ENCODE data around the gene JPH4. TPM values are rescaled to one million over a fixed set of nuclear protein-coding genes. Genes with fewer than 3 reads are reported as not detected.
"Not testable (repeated sequence)": the region's sequence is repeated elsewhere in the genome, so short reads cannot be mapped to it uniquely, and the experiment has no call there.

JPH4 gene
- total RNA-seq, 4 donors from 2014 or later: 0.30 to 0.60 (median 0.30) TPM; not detected in 1

DNA sequence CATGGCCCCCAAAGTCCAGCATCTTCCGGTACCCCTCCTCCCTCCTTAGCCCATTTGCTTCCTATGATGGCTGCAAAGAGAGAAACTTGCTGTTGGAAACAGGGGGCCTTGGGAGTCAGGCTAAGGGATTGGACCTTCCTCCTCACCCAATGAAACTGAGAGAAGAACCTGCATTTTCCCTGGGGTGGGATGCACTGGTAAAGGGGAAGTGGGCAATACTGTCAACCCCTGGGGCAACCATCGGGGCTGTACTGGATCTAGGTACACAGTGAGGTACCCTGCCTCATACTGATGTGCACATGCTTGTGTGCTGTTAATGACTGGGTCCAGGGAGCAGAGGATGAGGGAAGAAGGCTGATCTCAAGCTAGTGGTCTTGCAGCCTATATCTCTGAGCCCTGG, 11.0 kb upstream of the JPH4 start:
- Histone ChIP-seq H3K4me3 (no peak overlapping the region), H3K36me3 (no peaks in the 10 kb centered on the region), H3K27ac (no peak overlapping the region), H3K27me3 (peaks cover 4% of the 10 kb centered on the region), H3K4me1 (peaks cover 6% of the 10 kb centered on the region), H3K9me3 (no peaks in the 10 kb centered on the region)
- 89% methylated on average over 2 of the region's 2 CpGs for WGBS
- TF ChIP-seq, protein P1, sequence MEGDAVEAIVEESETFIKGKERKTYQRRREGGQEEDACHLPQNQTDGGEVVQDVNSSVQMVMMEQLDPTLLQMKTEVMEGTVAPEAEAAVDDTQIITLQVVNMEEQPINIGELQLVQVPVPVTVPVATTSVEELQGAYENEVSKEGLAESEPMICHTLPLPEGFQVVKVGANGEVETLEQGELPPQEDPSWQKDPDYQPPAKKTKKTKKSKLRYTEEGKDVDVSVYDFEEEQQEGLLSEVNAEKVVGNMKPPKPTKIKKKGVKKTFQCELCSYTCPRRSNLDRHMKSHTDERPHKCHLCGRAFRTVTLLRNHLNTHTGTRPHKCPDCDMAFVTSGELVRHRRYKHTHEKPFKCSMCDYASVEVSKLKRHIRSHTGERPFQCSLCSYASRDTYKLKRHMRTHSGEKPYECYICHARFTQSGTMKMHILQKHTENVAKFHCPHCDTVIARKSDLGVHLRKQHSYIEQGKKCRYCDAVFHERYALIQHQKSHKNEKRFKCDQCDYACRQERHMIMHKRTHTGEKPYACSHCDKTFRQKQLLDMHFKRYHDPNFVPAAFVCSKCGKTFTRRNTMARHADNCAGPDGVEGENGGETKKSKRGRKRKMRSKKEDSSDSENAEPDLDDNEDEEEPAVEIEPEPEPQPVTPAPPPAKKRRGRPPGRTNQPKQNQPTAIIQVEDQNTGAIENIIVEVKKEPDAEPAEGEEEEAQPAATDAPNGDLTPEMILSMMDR (IDR thresholded peaks at IDR 0.05): no peak
- DNase-seq (ENCODE audit: low spot score in 2 of 2): no peak

DNA sequence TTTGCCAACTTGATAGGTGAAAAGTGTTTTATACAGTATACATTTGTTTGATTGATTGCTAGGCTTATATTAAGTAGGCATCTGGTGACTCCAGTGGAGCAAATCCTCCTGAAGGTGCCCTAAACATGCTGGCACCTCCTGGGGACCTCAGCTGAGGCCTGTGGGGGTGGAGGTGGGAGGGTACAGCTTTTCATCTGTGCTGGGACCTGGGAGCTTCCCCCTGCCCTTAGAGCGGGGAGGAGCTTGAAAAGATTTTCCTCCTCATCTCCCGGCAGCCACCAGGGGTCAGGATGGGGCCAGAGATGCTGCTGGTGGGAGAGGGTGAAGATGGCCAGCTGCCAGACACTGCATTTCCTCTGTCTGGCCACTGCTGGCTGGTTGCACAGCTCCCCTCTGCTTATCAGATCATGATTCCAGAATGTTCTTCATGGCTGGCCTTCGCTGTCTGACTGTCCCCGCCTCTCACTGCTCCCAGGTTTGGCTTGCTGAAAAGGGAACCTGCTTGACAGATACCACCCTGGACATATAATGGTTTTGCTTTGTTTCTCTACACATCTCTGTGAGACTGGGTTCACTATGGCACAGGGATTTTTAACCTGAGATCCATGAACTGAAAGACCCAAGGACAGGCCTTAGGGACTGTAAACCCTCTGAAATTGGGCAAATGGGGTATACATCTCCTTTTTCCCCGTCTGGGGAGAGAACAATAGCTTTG, 10.5 kb upstream of the JPH4 start:
- Histone ChIP-seq H3K27ac (no peak overlapping the region), H3K27me3 (peaks cover 4% of the 10 kb centered on the region), H3K4me1 (peaks cover 6% of the 10 kb centered on the region), H3K9me3 (no peaks in the 10 kb centered on the region), H3K36me3 (no peaks in the 10 kb centered on the region), H3K4me3 (no peak overlapping the region)
- no peak for TF ChIP-seq EP300 (IDR thresholded peaks at IDR 0.05)
- TF ChIP-seq, protein P1 (IDR thresholded peaks at IDR 0.05): peak; percentile 41 to 57
- 34% methylated on average over 4 of the region's 5 CpGs for WGBS
- peak in 1 of 2 donors; percentile 89 for DNase-seq (ENCODE audit: low spot score in 2 of 2)

DNA sequence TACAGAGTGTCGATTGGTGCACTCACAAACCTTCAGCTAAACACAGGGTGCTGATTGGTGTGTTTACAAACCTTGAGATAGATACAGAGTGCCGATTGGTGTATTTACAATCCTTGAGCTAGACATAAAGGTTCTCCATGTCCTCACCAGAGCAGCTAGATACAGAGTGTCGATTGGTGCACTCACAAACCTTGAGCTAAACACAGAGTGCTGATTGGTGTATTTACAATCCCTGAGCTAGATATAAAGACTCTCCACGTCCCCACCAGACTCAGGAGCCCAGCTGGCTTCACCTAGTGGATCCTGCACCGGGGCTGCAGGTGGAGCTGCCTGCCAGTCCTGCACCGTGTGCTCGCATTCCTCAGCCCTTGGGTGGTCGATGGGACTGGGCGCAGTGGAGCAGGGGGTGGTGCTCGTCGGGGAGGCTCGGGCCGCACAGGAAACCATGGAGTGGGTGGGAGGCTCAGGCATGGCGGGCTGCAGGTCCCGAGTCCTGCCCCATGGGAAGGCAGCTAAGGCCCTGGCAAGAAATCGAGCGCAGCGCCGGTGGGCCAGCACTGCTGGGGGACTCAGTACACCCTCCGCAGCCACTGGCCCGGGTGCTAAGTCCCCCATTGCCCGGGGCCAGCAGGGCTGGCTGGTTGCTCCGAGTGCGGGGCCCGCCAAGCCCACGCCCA, 6.1 kb upstream of the JPH4 start:
- not testable (repeated sequence) for H3K9me3 ChIP-seq; H3K4me3 ChIP-seq; H3K36me3 ChIP-seq; H3K4me1 ChIP-seq; H3K27ac ChIP-seq; DNase-seq (ENCODE audit: low spot score in 2 of 2)
- H3K27me3 ChIP-seq: peaks cover 20% of the 10 kb centered on the region
- WGBS: 96% methylated on average over 15 of the region's 26 CpGs

DNA sequence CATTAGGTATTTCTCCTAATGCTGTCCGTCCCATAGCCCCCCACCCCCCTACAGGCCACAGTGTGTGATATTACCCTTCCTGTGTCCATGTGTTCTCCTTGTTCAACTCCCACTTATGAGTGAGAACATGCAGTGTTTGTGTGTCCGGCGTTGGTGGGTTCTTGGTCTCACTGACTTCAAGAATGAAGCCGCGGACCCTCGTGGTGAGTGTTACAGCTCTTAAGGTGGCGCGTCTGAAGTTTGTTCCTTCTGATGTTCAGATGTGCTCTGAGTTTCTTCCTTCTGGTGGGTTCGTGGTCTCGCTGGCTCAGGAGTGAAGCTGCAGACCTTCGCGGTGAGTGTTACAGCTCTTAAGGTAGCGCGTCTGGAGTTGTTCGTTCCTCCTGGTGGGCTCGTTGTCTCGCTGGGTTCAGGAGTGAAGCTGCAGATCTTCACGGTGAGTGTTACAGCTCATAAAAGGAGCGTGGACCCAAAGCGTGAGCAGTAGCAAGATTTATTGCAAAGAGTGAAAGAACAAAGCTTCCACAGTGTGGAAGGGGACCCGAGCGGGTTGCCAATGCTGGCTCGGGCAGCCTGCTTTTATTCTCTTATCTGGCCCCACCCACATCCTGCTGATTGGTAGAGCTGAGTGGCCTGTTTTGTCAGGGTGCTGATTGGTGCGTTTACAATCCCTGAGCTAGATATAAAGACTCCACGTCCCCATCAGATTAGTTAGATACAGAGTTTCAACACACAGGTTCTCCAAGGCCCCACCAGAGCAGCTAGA, 5.4 kb upstream of the JPH4 start:
- WGBS: 80% methylated on average over 25 of the region's 25 CpGs
- H3K4me3 ChIP-seq; H3K4me1 ChIP-seq; DNase-seq (ENCODE audit: low spot score in 2 of 2); H3K27ac ChIP-seq; H3K9me3 ChIP-seq; H3K36me3 ChIP-seq: not testable (repeated sequence)
- peaks cover 26% of the 10 kb centered on the region for H3K27me3 ChIP-seq

DNA sequence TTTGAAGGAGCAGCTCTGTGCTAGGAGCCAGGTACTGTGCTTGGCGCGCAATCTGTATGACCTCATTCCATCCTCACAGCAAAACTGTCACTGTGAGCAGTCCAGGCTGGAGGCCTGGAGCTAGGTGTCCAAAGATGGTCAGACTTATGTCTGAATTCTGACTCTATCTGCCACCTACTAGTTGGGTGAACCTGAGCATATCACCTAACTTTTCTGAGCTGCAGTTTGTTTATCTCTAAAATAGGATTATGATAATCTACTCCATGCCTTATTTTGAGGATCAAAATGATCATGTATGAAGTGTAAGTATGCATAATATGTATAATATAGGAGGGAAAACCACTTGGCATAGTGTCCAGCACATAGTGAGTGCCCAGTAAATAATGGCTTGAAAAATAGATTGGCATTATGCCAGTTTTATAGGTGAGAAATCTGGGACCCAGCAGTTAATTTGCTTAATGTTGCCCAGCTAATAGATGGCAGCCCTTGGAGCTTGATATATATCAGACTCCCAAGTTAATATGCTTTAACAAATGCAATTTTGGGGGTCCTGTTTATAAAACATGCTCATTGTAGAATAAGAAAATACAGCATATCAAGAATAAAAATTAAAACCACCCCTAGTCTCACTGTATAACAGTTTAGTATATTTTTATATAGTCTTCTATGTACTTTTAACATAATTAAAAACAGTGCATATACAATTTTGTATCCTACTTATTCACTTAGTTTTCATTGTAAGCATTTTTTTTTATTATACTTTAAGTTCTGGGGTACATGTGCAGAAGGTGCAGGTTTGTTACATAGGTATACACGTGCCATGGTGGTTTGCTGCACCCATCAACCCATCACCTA, 4.5 kb upstream of the JPH4 start:
- Histone ChIP-seq H3K9me3 (no peaks in the 10 kb centered on the region), H3K4me1 (peaks cover under 1% of the 10 kb centered on the region), H3K4me3 (no peak overlapping the region), H3K36me3 (no peaks in the 10 kb centered on the region), H3K27me3 (peaks cover 34% of the 10 kb centered on the region), H3K27ac (no peak overlapping the region)
- 87% methylated on average over 3 of the region's 3 CpGs for WGBS
- no peak for DNase-seq (ENCODE audit: low spot score in 2 of 2)
- TF ChIP-seq POLR2A (IDR thresholded peaks at IDR 0.05) (no peak), EP300 (IDR thresholded peaks at IDR 0.05) (no peak), POLR2AphosphoS5 (IDR thresholded peaks at IDR 0.05) (no peak)
- TF ChIP-seq, protein P1 (IDR thresholded peaks at IDR 0.05): no peak

DNA sequence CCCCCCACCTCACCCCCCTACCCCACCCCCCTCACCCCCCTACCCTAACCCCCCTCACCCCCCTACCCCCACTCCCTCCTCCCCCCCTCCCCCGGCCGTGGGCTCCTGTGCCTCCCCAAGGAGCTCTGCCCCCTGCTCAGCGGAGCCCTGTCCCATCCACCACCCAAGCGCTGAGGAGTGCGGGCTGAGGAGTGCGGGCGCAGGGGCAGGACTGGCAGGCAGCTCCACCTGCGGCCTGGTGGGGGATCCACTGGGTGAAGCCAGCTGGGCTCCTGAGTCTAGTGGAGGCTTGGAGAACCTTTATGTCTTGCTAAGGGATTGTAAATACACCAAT, 2.3 kb upstream of the JPH4 start:
- Histone ChIP-seq H3K27me3 (peaks cover 56% of the 10 kb centered on the region), H3K4me1 (peaks cover 18% of the 10 kb centered on the region), H3K27ac (no peak overlapping the region), H3K36me3 (no peaks in the 10 kb centered on the region), H3K9me3 (no peaks in the 10 kb centered on the region), H3K4me3 (no peak overlapping the region)
- peak in 1 of 2 donors; percentile 45 for DNase-seq (ENCODE audit: low spot score in 2 of 2)
- TF ChIP-seq POLR2AphosphoS5 (IDR thresholded peaks at IDR 0.05) (no peak), EP300 (IDR thresholded peaks at IDR 0.05) (no peak), POLR2A (IDR thresholded peaks at IDR 0.05) (no peak)
- TF ChIP-seq, protein P1 (IDR thresholded peaks at IDR 0.05): no peak
- WGBS: no CpG with 5 or more reads among the region's 8 CpGs
